Loucy (cell line): ENCODE results near the gene OR51B6.

Source experiments
- H2AFZ ChIP-seq: fragments of 200-600 bp; sonication (generic); 2 replicates; pipeline ENCODE4 v1.6.0; 2016; ENCODE audit warnings: antibody characterized with exemption, mild to moderate bottlenecking, low read length, moderate library complexity
- H3F3A ChIP-seq: fragments of 200-600 bp; 2 replicates; pipeline ENCODE4 v1.6.0; 2016; ENCODE audit warnings: antibody characterized with exemption, low read depth, mild to moderate bottlenecking
- H3K27me3 ChIP-seq: fragments of 200-600 bp; sonication (generic); 2 replicates; pipeline ENCODE4 v1.6.1; 2014; ENCODE audit warnings: low read length, mild to moderate bottlenecking; ENCODE audit not compliant: insufficient read depth, poor library complexity, severe bottlenecking
- H3K36me3 ChIP-seq: fragments of 200-600 bp; sonication (generic); 2 replicates; pipeline ENCODE4 v1.6.1; 2016; ENCODE audit warnings: low read length; ENCODE audit not compliant: insufficient read depth
- H3K4me1 ChIP-seq: fragments of 200-600 bp; sonication (generic); 2 replicates; pipeline ENCODE4 v1.5.1; 2014; ENCODE audit warnings: low read length, mild to moderate bottlenecking; ENCODE audit not compliant: insufficient read depth, poor library complexity, severe bottlenecking
- H3K4me2 ChIP-seq: fragments of 200-600 bp; sonication (generic); 2 replicates; pipeline ENCODE4 v1.6.0; 2014; ENCODE audit warnings: antibody characterized with exemption, low read length, low read depth, mild to moderate bottlenecking; ENCODE audit not compliant: poor library complexity, severe bottlenecking
- H3K4me3 ChIP-seq: fragments of 200-600 bp; sonication (generic); 2 replicates; pipeline ENCODE4 v1.5.1; 2014; ENCODE audit warnings: low read length, mild to moderate bottlenecking, mixed read lengths; ENCODE audit not compliant: poor library complexity, severe bottlenecking
- H3K79me2 ChIP-seq: fragments of 200-600 bp; sonication (generic); 2 replicates; pipeline ENCODE4 v1.6.1; 2014; ENCODE audit warnings: low read length; ENCODE audit not compliant: insufficient read depth
- H3K9ac ChIP-seq: fragments of 200-600 bp; sonication (generic); 2 replicates; pipeline ENCODE4 v1.6.0; 2014; ENCODE audit warnings: mild to moderate bottlenecking, low read depth, low read length, moderate library complexity; ENCODE audit not compliant: poor library complexity, severe bottlenecking
- H3K9me2 ChIP-seq: fragments of 200-600 bp; sonication (generic); replicated peaks from 2 replicates; pipeline ENCODE4 v1.6.1; 2016; ENCODE audit warnings: low read depth, low read length, mixed read lengths
- H3K9me3 ChIP-seq: fragments of 200-600 bp; sonication (generic); 2 replicates; pipeline ENCODE4 v1.6.1; 2014; ENCODE audit warnings: mild to moderate bottlenecking, antibody characterized with exemption, low read length, low read depth; ENCODE audit not compliant: insufficient read depth
- H4K20me1 ChIP-seq: fragments of 200-600 bp; sonication (generic); 2 replicates; pipeline ENCODE4 v1.6.0; 2014; ENCODE audit warnings: antibody characterized with exemption, low read length, mild to moderate bottlenecking; ENCODE audit not compliant: insufficient read depth, poor library complexity, severe bottlenecking
- EZH2phosphoT487 ChIP-seq: fragments of 200-600 bp; IDR thresholded peaks from 2 replicates; pipeline ENCODE4 v1.6.1; 2018; ENCODE audit warnings: antibody characterized with exemption, mild to moderate bottlenecking, moderate library complexity, borderline replicate concordance
- TF ChIP-seq, protein P1 (sequence below): fragments of 200-600 bp; sonication (generic); conservative IDR thresholded peaks from 2 replicates; pipeline ENCODE4 v1.5.1; 2014; ENCODE audit warnings: mild to moderate bottlenecking, antibody characterized with exemption, low read length

OR51B6 gene

DNA sequence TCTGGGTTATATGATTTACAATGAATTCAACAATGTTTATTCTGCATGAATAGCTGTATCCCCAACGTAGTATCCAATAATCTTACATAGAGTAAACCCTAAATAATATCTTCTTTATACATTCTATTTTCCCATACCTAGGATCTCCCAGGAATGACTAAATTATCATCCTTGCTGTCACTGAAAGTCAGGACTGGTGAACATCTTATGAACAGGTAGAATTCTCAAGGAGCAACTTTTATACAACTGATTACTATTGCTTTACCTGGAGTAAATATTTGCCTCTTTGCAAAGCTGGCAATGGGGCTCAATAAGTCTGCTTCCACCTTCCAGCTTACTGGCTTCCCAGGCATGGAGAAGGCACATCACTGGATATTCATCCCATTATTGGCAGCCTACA lies at the start of gene OR51B6:
TSS of gene OR51B6 (plus strand) at position 301 of the 400 bp plus-strand sequence. CDS start at position 301, 0 bp downstream.
- no peak within 1 kb of the TSS for H3K9ac ChIP-seq
- no peaks in the 10 kb centered on the region for H3K9me2 ChIP-seq
- no peak within 1 kb of the TSS for H3K4me2 ChIP-seq
- no peaks in the 10 kb centered on the region for H3K9me3 ChIP-seq
- H3K79me2 ChIP-seq, result no peaks in the 10 kb centered on the region
- no peaks in the 10 kb centered on the region for H3K36me3 ChIP-seq
- TF ChIP-seq, protein P1, sequence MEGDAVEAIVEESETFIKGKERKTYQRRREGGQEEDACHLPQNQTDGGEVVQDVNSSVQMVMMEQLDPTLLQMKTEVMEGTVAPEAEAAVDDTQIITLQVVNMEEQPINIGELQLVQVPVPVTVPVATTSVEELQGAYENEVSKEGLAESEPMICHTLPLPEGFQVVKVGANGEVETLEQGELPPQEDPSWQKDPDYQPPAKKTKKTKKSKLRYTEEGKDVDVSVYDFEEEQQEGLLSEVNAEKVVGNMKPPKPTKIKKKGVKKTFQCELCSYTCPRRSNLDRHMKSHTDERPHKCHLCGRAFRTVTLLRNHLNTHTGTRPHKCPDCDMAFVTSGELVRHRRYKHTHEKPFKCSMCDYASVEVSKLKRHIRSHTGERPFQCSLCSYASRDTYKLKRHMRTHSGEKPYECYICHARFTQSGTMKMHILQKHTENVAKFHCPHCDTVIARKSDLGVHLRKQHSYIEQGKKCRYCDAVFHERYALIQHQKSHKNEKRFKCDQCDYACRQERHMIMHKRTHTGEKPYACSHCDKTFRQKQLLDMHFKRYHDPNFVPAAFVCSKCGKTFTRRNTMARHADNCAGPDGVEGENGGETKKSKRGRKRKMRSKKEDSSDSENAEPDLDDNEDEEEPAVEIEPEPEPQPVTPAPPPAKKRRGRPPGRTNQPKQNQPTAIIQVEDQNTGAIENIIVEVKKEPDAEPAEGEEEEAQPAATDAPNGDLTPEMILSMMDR, result no peak
- H3K4me1 ChIP-seq, result no peaks in the 10 kb centered on the region
- no peaks in the 10 kb centered on the region for H4K20me1 ChIP-seq
- no peaks in the 10 kb centered on the region for H3F3A ChIP-seq
- no peak within 1 kb of the TSS for H3K4me3 ChIP-seq
- H3K27me3 ChIP-seq, result no peaks in the 10 kb centered on the region
- H2AFZ ChIP-seq, result no peak within 1 kb of the TSS

DNA sequence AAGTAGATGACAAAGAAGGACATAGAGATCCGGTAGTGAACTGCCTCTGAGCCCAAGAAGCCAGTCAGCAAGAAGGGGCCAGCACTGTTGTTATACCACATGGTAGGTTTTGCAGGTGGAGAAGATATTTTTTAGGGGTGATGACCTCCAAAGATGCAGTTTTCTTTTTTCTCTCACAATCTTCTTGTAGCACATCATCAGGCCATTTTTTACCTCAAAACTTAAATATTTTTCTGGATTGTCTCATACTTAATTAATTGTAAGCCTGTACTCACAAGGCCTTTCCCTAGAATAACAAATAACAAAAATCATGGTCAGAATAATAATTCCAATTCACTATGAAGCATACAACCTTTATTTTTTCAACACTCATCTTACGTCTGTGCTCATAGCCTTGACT lies 49.5 kb upstream of the OR51B6 start, which contains the start of gene OR51B4:
TSS of gene OR51B4 (minus strand) at position 101 of the 400 bp plus-strand sequence. CDS start at position 101, 0 bp downstream.
- Histone ChIP-seq H3K9ac (no peak within 1 kb of the TSS), H3K4me1 (no peaks in the 10 kb centered on the region), H4K20me1 (no peaks in the 10 kb centered on the region), H3K79me2 (no peaks in the 10 kb centered on the region), H3K4me2 (no peak within 1 kb of the TSS), H3K4me3 (no peak within 1 kb of the TSS), H2AFZ (no peak within 1 kb of the TSS), H3F3A (no peaks in the 10 kb centered on the region), H3K27me3 (no peaks in the 10 kb centered on the region), H3K9me2 (no peaks in the 10 kb centered on the region), H3K36me3 (no peaks in the 10 kb centered on the region), H3K9me3 (no peaks in the 10 kb centered on the region)
- no peak for TF ChIP-seq EZH2phosphoT487
- TF ChIP-seq, protein P1, result no peak

GRCh38 chr11:5303626-5304025 lies 47.7 kb upstream of the OR51B6 start:
- H3K4me2 ChIP-seq, result no peak overlapping the region
- no peaks in the 10 kb centered on the region for H3K27me3 ChIP-seq
- no peak overlapping the region for H3K4me3 ChIP-seq
- H3K9ac ChIP-seq, result no peak overlapping the region
- TF ChIP-seq EZH2phosphoT487, result no peak
- TF ChIP-seq, protein P1, result no peak
- no peaks in the 10 kb centered on the region for H3K9me3 ChIP-seq
- no peaks in the 10 kb centered on the region for H3F3A ChIP-seq
- H3K9me2 ChIP-seq, result no peaks in the 10 kb centered on the region
- H4K20me1 ChIP-seq, result no peaks in the 10 kb centered on the region
- H3K79me2 ChIP-seq, result no peaks in the 10 kb centered on the region
- no peak overlapping the region for H2AFZ ChIP-seq
- no peaks in the 10 kb centered on the region for H3K36me3 ChIP-seq
- H3K4me1 ChIP-seq, result no peaks in the 10 kb centered on the region
